ENCODE measurements around the gene TM9SF1.

Gene TM9SF1

GRCh38 chr14:24195186-24196070, at the start of gene TM9SF1:
Gene TM9SF1, minus strand, starts transcription at chr14:24195441. Its CDS starts 422 bp downstream, at chr14:24195019.
- DNase-seq: peak; percentile 92

- no peak for DNase-seq
Measured at GRCh38 chr14:24243336-24243836, 48.1 kb upstream of the TM9SF1 start.

- peak; percentile 95 for DNase-seq
Measured at GRCh38 chr14:24241829-24242443, 46.7 kb upstream of the TM9SF1 start.

GRCh38 chr14:24240110-24240918, 45.1 kb upstream of the TM9SF1 start:
- no peak for DNase-seq

- DNase-seq: no peak
Measured at GRCh38 chr14:24238527-24239037, 43.3 kb upstream of the TM9SF1 start.

- DNase-seq: no peak
Measured at GRCh38 chr14:24238123-24238522, 42.9 kb upstream of the TM9SF1 start.

- DNase-seq: no peak
Measured at GRCh38 chr14:24237463-24237955, 42.3 kb upstream of the TM9SF1 start.

- no peak for DNase-seq
Measured at GRCh38 chr14:24236689-24237462, 41.6 kb upstream of the TM9SF1 start.

- no peak for DNase-seq
Measured at GRCh38 chr14:24235804-24236688, 40.8 kb upstream of the TM9SF1 start.

GRCh38 chr14:24234095-24235005, 39.1 kb upstream of the TM9SF1 start:
- DNase-seq: no peak

- peak; percentile 29 for DNase-seq
Measured at GRCh38 chr14:24233538-24233866, 38.3 kb upstream of the TM9SF1 start.

- peak; percentile 20 for DNase-seq
Measured at GRCh38 chr14:24232645-24233537, 37.6 kb upstream of the TM9SF1 start, which contains the start of gene GMPR2. Gene GMPR2, plus strand, starts transcription at chr14:24232929. Its CDS starts 325 bp downstream, at chr14:24233254.

GRCh38 chr14:24232121-24232644, 36.9 kb upstream of the TM9SF1 start, which contains the start of gene NEDD8:
Gene NEDD8, minus strand, starts transcription at chr14:24232367. Its CDS starts 100 bp downstream, at chr14:24232267.
- peak; percentile 95 for DNase-seq

- DNase-seq: peak; percentile 43
Measured at GRCh38 chr14:24231263-24232120, 36.3 kb upstream of the TM9SF1 start.

- no peak for DNase-seq
Measured at GRCh38 chr14:24228902-24229301, 33.7 kb upstream of the TM9SF1 start.

GRCh38 chr14:24226473-24226872, 31.2 kb upstream of the TM9SF1 start:
- DNase-seq: no peak

- no peak for DNase-seq
Measured at GRCh38 chr14:24224618-24225071, 29.4 kb upstream of the TM9SF1 start.

Data from activated CD4-positive, alpha-beta T cell treated with anti-CD3 and anti-CD28 coated beads, Interleukin-2, Interleukin-6, amounts not matched to agents 100 ng/mL and 50 ng/mL, durations not matched to agents 16 hours and 8 hours (primary cell).